Right ventricle myocardium superior (tissue), 1 donor: ENCODE results near the gene ZXDC. TPM values are rescaled to one million over a fixed set of nuclear protein-coding genes. Genes with fewer than 3 reads are reported as not detected.

Experiments used
- ATAC-seq: fragments of 200-7000 bp; cut with Tn5 transposase; one replicate; pipeline ENCODE4 v1.9.1; 2020; ENCODE audit warnings: mild to moderate bottlenecking; ENCODE audit not compliant: poor library complexity
- DNase-seq: peaks from one replicate; pipeline ENCODE4 v3.0.0-alpha.2; 2020
- intact Hi-C: fragments of 100-400 bp; cut with DNase I; formaldehyde crosslinking; loops from one replicate; pipeline ENCODE4 v1.11.2; 2022
- total RNA-seq: library from RNA; stranded (reverse); fragmentation: NEBNext Ultra II Directional; extraction: Animal tissue kit (Norgen Biotek cat#: 25700); gene quantifications from one replicate; pipeline ENCODE4 v1.2.1, GENCODE V29; 2021
- donor health status: DM: no; HTN: yes; CAD: no; lungs with severe emphysema.

Gene ZXDC
- total RNA-seq, 1 donor from 2014 or later: 16.1 TPM

- no peak for ATAC-seq
- DNase-seq: no peak
Measured at GRCh38 chr3:126431103-126431534, 44.6 kb downstream of the ZXDC start.

GRCh38 chr3:126424751-126425150 is 50.9 kb downstream of the ZXDC start:
- intact Hi-C loops: no loop called here
- ATAC-seq: no peak

More at GRCh38 chr3:126431103-126431534, 44.6 kb downstream of the ZXDC start:
- intact Hi-C loops: no loop called here

GRCh38 chr3:126424039-126424717 is 51.5 kb downstream of the ZXDC start:
- intact Hi-C loops: no loop called here
- ATAC-seq: no peak
- DNase-seq: peak; percentile 24

More at GRCh38 chr3:126424751-126425150, 50.9 kb downstream of the ZXDC start:
- DNase-seq: no peak

GRCh38 chr3:126423191-126424038 is 52.3 kb downstream of the ZXDC start:
- intact Hi-C loops: no loop called here
- DNase-seq (peak; percentile 33), ATAC-seq (no peak)

- ATAC-seq (no peak), DNase-seq (peak; percentile 24)
- intact Hi-C loops: no loop called here
Measured at GRCh38 chr3:126422571-126423091, 53.1 kb downstream of the ZXDC start.

- intact Hi-C loops: no loop called here
- DNase-seq: peak; percentile 14
- no peak for ATAC-seq
Measured at GRCh38 chr3:126422121-126422520, 53.6 kb downstream of the ZXDC start.

GRCh38 chr3:126421573-126422119 is 54.0 kb downstream of the ZXDC start:
- peak; percentile 10 for DNase-seq
- intact Hi-C loops: no loop called here
- ATAC-seq: no peak

- ATAC-seq (no peak), DNase-seq (peak; percentile 21)
- intact Hi-C loops: no loop called here
Measured at GRCh38 chr3:126419886-126420786, 55.6 kb downstream of the ZXDC start.

GRCh38 chr3:126419151-126419703 is 56.5 kb downstream of the ZXDC start:
- ATAC-seq: no peak
- DNase-seq: peak; percentile 20
- intact Hi-C loops: no loop called here

- ATAC-seq (no peak), DNase-seq (peak; percentile 22)
- intact Hi-C loops: no loop called here
Measured at GRCh38 chr3:126418661-126419131, 57.0 kb downstream of the ZXDC start.

- ATAC-seq (no peak), DNase-seq (peak; percentile 34)
- intact Hi-C loops: no loop called here
Measured at GRCh38 chr3:126417981-126418530, 57.6 kb downstream of the ZXDC start.

- intact Hi-C loops: no loop called here
- ATAC-seq: no peak
- DNase-seq: no peak
Measured at GRCh38 chr3:126417515-126417914, 58.2 kb downstream of the ZXDC start.

GRCh38 chr3:126416943-126417342 is 58.7 kb downstream of the ZXDC start:
- intact Hi-C loops: no loop called here
- ATAC-seq: no peak
- no peak for DNase-seq

GRCh38 chr3:126415661-126416591 is 59.8 kb downstream of the ZXDC start:
- DNase-seq (peak; percentile 24), ATAC-seq (no peak)
- intact Hi-C loops: no loop called here

- ATAC-seq (no peak), DNase-seq (no peak)
- intact Hi-C loops: no loop called here
Measured at GRCh38 chr3:126414961-126415660, 60.6 kb downstream of the ZXDC start.

GRCh38 chr3:126414406-126414805 is 61.3 kb downstream of the ZXDC start:
- no peak for DNase-seq
- intact Hi-C loops: no loop called here
- no peak for ATAC-seq
